KMS-11 (cell line): Measurements from ENCODE around the gene PROM1.

ENCODE experiments used
- H2AFZ ChIP-seq: fragments of 200-600 bp; sonication (generic); 2 replicates; pipeline ENCODE4 v1.6.1; 2016; ENCODE audit warnings: antibody characterized with exemption, mixed run types, low read depth
- H3K27ac ChIP-seq: fragments of 200-600 bp; sonication (generic); 2 replicates; pipeline ENCODE4 v1.6.1; 2016; ENCODE audit warnings: mild to moderate bottlenecking, mixed run types
- H3K27me3 ChIP-seq: fragments of 200-600 bp; sonication (generic); 2 replicates; pipeline ENCODE4 v1.6.1; 2017; ENCODE audit warnings: mild to moderate bottlenecking, low read depth, mixed run types, moderate library complexity; ENCODE audit not compliant: insufficient read depth
- H3K36me3 ChIP-seq: fragments of 200-600 bp; sonication (generic); 2 replicates; pipeline ENCODE4 v1.6.1; 2017; ENCODE audit warnings: mild to moderate bottlenecking, mixed run types; ENCODE audit not compliant: insufficient read depth
- H3K4me1 ChIP-seq: fragments of 200-600 bp; sonication (generic); 2 replicates; pipeline ENCODE4 v1.6.1; 2016; ENCODE audit warnings: mild to moderate bottlenecking, low read depth, mixed run types; ENCODE audit not compliant: poor library complexity, severe bottlenecking
- H3K4me2 ChIP-seq: fragments of 200-600 bp; sonication (generic); 2 replicates; pipeline ENCODE4 v1.7.0; 2016; ENCODE audit warnings: mild to moderate bottlenecking, mixed run types
- H3K4me3 ChIP-seq: fragments of 200-600 bp; sonication (generic); IDR thresholded peaks from 2 replicates; pipeline ENCODE4 v1.6.1; 2017; ENCODE audit warnings: low read depth, low read length, mixed read lengths; ENCODE audit not compliant: insufficient read depth
- H3K79me2 ChIP-seq: fragments of 200-600 bp; sonication (generic); 2 replicates; pipeline ENCODE4 v1.6.1; 2016; ENCODE audit warnings: low read depth, mixed run types; ENCODE audit not compliant: insufficient read depth
- H3K9ac ChIP-seq: fragments of 200-600 bp; sonication (generic); 2 replicates; pipeline ENCODE4 v1.6.1; 2016; ENCODE audit warnings: mild to moderate bottlenecking, mixed run types
- H4K20me1 ChIP-seq: fragments of 200-600 bp; sonication (generic); 2 replicates; pipeline ENCODE4 v1.6.1; 2016; ENCODE audit warnings: mild to moderate bottlenecking, mixed run types; ENCODE audit not compliant: insufficient read depth
- TF ChIP-seq, protein P1 (sequence below): fragments of 200-600 bp; sonication (generic); conservative IDR thresholded peaks from 2 replicates; pipeline ENCODE4 v1.6.1; 2017; ENCODE audit warnings: low read depth, mild to moderate bottlenecking, antibody characterized with exemption, low read length, moderate library complexity, mixed read lengths

PROM1 gene

DNA sequence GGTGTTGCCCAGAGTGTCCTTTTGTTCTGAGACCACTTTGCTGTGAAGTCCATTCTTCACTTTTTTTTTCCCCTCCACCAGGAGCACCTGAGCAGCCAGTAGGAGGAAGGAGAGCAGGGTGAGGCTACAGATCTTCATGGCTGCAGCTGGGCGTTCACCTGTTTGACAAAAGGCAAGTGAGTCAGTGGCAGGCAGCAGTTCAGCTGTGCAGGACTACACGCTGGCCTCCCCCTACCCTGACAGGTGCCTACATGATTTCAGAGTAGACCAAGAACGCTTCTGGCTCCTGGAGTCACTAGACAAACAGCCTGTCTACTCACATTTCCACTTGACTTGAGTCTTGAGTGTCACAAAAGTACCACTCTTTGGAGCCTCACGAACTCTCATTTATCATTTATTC is 147.3 kb downstream of the PROM1 start:
- H3K79me2 ChIP-seq = no peaks in the 10 kb centered on the region
- no peaks in the 10 kb centered on the region for H3K27me3 ChIP-seq
- H3K4me3 ChIP-seq = no peak overlapping the region
- H2AFZ ChIP-seq = no peak overlapping the region
- no peaks in the 10 kb centered on the region for H3K4me1 ChIP-seq
- H3K4me2 ChIP-seq = no peak overlapping the region
- no peak overlapping the region for H3K9ac ChIP-seq
- no peaks in the 10 kb centered on the region for H3K36me3 ChIP-seq
- H4K20me1 ChIP-seq = no peaks in the 10 kb centered on the region
- H3K27ac ChIP-seq = no peak overlapping the region
- TF ChIP-seq, protein P1, sequence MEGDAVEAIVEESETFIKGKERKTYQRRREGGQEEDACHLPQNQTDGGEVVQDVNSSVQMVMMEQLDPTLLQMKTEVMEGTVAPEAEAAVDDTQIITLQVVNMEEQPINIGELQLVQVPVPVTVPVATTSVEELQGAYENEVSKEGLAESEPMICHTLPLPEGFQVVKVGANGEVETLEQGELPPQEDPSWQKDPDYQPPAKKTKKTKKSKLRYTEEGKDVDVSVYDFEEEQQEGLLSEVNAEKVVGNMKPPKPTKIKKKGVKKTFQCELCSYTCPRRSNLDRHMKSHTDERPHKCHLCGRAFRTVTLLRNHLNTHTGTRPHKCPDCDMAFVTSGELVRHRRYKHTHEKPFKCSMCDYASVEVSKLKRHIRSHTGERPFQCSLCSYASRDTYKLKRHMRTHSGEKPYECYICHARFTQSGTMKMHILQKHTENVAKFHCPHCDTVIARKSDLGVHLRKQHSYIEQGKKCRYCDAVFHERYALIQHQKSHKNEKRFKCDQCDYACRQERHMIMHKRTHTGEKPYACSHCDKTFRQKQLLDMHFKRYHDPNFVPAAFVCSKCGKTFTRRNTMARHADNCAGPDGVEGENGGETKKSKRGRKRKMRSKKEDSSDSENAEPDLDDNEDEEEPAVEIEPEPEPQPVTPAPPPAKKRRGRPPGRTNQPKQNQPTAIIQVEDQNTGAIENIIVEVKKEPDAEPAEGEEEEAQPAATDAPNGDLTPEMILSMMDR = no peak

DNA sequence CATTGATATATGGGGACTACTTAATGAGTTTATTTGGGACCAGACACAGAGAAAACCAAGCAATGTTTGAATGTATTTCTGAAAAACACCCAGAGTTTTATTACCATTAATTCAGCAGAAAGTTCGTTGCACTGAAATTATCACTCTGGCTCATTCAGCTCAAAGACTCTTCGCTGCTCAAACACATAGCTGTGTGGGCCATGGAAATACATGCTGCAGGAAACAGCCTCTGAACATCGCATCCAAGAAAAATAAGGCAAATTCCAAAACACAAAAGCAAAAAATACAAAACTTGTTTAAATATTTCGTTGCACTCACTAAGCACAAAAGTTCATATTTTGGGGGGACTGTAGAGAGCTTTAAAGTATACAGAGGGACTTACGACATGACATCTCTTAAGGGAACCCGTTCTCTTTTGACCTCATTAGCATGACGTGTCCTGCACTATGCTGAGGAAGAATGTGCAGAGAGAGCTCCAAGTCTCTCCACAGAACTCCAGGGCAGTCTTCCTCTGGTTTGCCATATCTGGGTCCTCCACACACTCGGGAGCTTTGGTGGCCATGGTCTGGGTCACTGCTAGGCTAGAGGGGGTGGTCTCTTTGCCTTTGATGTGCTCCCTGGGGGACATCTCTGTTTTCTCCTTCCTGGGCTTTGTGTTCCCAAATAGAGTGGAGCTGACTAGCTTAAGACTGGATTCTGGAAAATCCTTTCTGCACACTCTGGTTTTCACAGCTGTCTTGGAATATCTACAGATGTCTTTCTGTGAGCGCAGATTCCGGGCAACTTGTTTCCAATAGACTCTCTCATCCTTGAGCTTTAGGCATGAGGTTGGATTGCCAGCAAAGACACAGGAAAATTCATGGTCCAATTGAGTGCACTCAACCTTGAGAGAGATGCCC is 148.1 kb downstream of the PROM1 start:
- H3K4me3 ChIP-seq = no peak overlapping the region
- H3K36me3 ChIP-seq = no peaks in the 10 kb centered on the region
- no peaks in the 10 kb centered on the region for H3K27me3 ChIP-seq

DNA sequence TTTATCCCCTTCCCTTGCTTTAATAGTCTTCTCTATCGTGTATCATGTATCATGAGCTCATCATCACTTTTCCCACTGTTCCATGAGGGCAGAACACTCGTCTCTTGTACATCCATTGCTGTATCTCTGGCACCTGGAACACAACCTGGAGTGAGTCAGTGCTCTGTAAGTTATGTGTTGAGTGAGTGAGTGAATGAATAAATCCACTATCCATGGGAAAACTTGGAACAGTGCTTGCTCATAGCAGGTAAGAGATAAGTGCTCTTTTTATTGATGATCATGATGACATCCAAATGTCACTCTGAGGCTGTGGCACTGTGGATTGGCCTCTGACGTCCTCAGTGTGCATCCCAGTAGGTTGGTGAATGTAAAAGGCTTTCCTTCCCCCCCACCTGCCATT is 149.6 kb downstream of the PROM1 start:
- H3K4me3 ChIP-seq = no peak overlapping the region
- no peak overlapping the region for H3K9ac ChIP-seq
- H3K36me3 ChIP-seq = no peaks in the 10 kb centered on the region
- H3K79me2 ChIP-seq = no peaks in the 10 kb centered on the region
- TF ChIP-seq, protein P1 = no peak
- no peak overlapping the region for H3K4me2 ChIP-seq
- H3K4me1 ChIP-seq = no peaks in the 10 kb centered on the region
- H4K20me1 ChIP-seq = no peaks in the 10 kb centered on the region
- no peak overlapping the region for H3K27ac ChIP-seq
- H2AFZ ChIP-seq = no peak overlapping the region
- no peaks in the 10 kb centered on the region for H3K27me3 ChIP-seq

More for the DNA sequence above, 148.1 kb downstream of the PROM1 start:
- H3K27ac ChIP-seq = no peak overlapping the region
- no peaks in the 10 kb centered on the region for H4K20me1 ChIP-seq
- no peaks in the 10 kb centered on the region for H3K79me2 ChIP-seq
- no peak overlapping the region for H2AFZ ChIP-seq
- no peak overlapping the region for H3K9ac ChIP-seq
- TF ChIP-seq, protein P1 = no peak
- no peak overlapping the region for H3K4me2 ChIP-seq
- H3K4me1 ChIP-seq = no peaks in the 10 kb centered on the region

DNA sequence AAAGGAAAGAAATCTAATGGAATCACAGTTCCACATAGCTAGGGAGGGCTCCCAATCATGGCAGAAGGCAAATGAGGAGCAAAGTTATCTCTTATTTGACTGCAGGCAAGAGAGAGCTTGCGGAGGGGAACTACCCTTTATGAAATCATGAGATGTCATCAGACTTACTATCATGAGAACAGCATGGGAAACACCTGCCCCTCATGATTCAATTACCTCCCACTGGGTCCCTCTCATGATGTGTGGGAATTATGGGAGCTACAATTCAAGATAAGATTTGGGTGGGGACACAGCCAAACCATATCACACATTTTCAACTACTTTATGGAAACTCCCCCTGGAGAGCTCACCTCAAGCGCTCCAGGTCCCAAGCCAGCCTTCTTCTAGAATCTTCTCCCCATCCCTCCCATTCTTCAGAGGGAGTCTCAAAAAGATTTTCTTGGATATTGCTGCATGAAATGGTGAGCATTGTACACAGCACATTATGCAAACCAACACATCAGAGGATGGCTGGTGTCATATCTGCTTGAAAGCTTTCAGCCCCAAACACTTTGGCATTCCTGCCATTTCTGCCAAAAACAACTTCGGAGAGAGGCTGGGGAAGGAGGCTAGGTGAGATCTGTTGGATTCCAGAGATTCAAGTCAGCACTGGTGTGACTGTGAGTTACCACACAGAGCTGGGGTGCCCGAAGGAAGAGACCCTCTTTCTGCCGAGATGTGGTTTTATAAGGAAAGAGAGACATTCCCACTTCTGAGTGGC is 152.2 kb downstream of the PROM1 start:
- Histone ChIP-seq H3K9ac (no peak overlapping the region), H3K27me3 (no peaks in the 10 kb centered on the region), H3K4me2 (no peak overlapping the region), H2AFZ (no peak overlapping the region), H3K4me1 (no peaks in the 10 kb centered on the region), H4K20me1 (no peaks in the 10 kb centered on the region), H3K79me2 (no peaks in the 10 kb centered on the region), H3K27ac (no peak overlapping the region), H3K36me3 (no peaks in the 10 kb centered on the region), H3K4me3 (no peak overlapping the region)
- TF ChIP-seq, protein P1 = no peak
